Esophagus squamous epithelium (tissue), 4 donors: ENCODE measurements around the gene GPR12.

Source experiments
- POLR2A ChIP-seq, 4 donors: fragments of 450-650 bp; IDR thresholded peaks; one replicate each; pipeline ENCODE4 v1.6.1; 2017; ENCODE audit warnings: antibody characterized with exemption in 4 of 4, mild to moderate bottlenecking in 4 of 4, moderate library complexity in 3 of 4
- TF ChIP-seq, protein P1 (sequence below), 6 experiments: fragments of 450-650 bp in 4 of 6; fragments of 200-600 bp in 2 of 6; sonication (generic) in 2 of 6; IDR thresholded peaks; one replicate each; pipeline ENCODE4 v1.5.1; 2016 to 2019; ENCODE audit warnings: antibody characterized with exemption in 6 of 6, mild to moderate bottlenecking in 4 of 6, moderate library complexity in 4 of 6

DNA sequence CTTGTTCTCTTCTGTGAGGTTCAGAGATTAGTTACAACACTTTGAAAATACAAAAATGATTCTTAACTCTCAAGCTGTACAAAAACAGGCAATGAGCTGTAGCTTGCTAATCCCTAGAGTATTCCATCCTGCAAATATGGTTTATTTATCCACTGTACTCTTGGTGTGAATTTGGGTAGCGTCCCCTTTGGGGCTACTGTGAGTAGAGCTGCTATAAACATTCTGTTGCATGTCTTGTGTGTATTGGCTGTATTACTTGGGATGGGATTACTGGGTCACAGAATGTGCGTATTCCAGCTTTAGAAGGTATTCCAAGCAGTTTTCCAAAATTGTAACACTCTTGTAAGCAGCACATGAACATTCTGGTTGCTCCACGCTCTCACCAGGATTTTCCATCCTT is 33.5 kb downstream of the GPR12 start:
- TF ChIP-seq, protein P1, sequence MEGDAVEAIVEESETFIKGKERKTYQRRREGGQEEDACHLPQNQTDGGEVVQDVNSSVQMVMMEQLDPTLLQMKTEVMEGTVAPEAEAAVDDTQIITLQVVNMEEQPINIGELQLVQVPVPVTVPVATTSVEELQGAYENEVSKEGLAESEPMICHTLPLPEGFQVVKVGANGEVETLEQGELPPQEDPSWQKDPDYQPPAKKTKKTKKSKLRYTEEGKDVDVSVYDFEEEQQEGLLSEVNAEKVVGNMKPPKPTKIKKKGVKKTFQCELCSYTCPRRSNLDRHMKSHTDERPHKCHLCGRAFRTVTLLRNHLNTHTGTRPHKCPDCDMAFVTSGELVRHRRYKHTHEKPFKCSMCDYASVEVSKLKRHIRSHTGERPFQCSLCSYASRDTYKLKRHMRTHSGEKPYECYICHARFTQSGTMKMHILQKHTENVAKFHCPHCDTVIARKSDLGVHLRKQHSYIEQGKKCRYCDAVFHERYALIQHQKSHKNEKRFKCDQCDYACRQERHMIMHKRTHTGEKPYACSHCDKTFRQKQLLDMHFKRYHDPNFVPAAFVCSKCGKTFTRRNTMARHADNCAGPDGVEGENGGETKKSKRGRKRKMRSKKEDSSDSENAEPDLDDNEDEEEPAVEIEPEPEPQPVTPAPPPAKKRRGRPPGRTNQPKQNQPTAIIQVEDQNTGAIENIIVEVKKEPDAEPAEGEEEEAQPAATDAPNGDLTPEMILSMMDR (IDR thresholded peaks at IDR 0.05) = no peak
- no peak for TF ChIP-seq POLR2A (IDR thresholded peaks at IDR 0.05)
